Skeletal muscle cell (primary cell): Measurements from ENCODE around the gene MAPT.
"Not testable (repeated sequence)": the region's sequence is repeated elsewhere in the genome, so short reads cannot be mapped to it uniquely, and the experiment has no call there.

Experiments
- DNase-seq: peaks from one replicate; pipeline ENCODE4 v3.0.0-alpha.2; 2010; ENCODE audit warnings: low read depth
- H3K4me3 ChIP-seq: 2 replicates; pipeline ENCODE4 v1.5.1; 2011; ENCODE audit warnings: low read depth, mild to moderate bottlenecking, control low read depth, low read length, moderate library complexity

The MAPT gene

DNA sequence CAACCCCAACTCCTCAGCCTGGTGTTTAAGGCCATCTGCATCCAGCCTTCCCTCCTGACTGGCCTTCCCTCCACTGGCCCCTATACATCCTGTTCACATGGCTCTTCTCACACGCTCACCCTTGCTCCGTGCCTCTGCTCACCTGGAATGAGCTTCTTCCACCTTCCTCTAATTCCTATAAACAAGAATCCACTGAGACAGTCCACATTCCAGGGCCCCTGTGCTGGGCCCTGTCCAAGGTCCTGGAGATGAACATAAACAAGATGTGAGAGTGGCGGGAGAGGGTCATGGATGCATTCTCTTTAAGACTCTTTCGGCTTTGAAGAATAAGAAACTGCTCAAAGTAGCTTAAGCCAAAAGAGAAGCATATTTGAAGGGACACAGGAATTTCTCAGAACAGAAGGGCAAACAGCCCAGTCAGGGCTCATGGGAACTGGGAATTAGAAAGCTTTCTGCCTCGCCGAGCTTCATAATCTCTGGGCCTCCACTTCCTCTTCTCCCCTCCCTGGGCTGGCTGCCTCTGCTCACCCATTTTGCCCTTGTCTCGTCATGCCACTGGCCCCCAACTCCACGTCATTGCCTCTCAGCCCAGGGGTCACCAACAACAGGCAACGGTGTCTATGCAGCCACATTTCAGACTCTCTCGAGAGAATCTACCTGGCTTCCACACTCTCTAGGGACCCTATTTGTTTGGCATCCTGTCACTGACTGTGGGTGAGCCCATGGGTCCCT is 36.2 kb upstream of the MAPT start:
- no peak overlapping the region for H3K4me3 ChIP-seq
- no peak for DNase-seq

- DNase-seq, result no peak
- no peak overlapping the region for H3K4me3 ChIP-seq
Measured at GRCh38 chr17:45861165-45861564, 33.2 kb upstream of the MAPT start.

- H3K4me3 ChIP-seq, DNase-seq: not testable (repeated sequence)
Measured at GRCh38 chr17:45862127-45862526, 32.2 kb upstream of the MAPT start.

DNA sequence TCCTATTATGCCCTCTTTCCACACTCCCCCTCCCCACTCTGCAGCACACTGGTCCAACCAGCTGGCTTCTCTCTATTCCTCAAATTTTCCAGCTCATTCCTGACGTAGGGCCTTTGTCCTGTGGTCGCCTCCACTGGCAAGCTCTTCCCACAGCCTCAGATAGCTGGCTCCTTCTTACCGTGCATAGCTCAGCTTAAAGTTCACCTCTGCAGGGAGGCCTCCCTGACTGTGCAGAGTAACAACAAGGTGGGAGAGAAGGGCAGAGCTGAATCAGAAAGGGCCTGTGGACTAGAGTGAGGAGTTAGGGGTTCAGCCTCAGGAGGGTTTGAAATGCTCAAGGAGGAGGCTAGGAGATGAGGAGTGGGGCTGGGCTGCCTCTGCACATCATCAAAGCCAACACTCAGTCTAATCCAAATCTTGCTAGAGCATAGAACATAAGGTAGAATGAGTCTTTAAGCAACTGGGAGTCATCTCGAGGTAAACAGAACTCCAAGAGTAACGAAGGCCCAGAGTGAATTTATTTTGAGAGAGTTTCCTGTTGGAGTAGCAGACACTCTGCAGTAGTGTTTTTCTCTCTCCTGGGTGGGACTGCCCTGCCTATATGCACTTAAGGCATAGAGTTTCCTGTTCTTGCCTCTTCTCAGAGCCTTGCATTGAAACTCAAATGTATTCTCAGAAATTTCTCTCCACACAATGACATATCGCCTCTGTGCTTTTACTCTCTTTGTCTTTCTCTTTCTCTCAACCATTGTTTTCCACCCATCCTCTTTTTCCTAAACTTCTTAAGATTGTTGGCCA is 30.3 kb upstream of the MAPT start:
- no peak overlapping the region for H3K4me3 ChIP-seq
- DNase-seq, result no peak

DNA sequence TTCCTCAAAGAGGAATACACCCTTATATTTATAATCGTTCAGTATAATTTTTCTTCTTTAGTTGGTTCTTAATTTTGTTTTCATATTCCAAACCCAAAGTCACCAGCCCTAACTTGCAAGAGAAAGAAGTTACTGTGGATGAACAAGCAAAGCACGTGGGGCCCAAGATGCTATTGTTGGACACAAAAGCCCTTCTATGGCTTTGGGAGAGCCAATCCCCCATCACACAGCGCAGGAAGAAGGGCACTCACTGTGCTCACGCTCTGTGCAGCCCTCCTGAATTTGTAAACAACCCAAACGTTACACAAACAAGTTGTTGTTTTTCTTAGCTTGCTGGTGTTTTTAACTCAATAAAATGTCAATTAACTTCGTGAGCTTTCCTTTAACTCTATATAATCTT is 27.2 kb upstream of the MAPT start:
- no peak overlapping the region for H3K4me3 ChIP-seq
- DNase-seq, result no peak

GRCh38 chr17:45867702-45868101 is 26.7 kb upstream of the MAPT start:
- H3K4me3 ChIP-seq, result no peak overlapping the region
- DNase-seq, result no peak

DNA sequence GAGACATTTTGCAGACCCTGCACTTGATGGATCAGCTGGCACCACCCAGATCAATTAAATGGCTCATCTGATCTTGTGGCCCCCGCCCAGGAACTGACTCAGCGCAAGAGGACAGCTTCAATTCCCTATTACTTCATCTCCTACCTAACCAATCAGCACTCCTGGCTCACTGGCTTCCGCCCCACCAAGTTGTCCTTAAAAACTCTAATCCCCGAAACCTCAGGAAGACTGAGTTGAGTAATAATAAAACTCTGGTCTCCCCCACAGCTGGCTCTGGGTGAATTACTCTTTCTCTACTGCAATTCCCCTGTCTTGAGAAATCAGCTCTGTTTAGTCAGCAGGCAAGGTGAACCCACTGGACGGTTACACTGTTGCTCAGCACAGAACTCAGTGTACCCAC is 26.1 kb upstream of the MAPT start:
- no peak overlapping the region for H3K4me3 ChIP-seq
- DNase-seq, result no peak

GRCh38 chr17:45869676-45870341 is 24.5 kb upstream of the MAPT start:
- no peak overlapping the region for H3K4me3 ChIP-seq
- DNase-seq, result no peak

DNA sequence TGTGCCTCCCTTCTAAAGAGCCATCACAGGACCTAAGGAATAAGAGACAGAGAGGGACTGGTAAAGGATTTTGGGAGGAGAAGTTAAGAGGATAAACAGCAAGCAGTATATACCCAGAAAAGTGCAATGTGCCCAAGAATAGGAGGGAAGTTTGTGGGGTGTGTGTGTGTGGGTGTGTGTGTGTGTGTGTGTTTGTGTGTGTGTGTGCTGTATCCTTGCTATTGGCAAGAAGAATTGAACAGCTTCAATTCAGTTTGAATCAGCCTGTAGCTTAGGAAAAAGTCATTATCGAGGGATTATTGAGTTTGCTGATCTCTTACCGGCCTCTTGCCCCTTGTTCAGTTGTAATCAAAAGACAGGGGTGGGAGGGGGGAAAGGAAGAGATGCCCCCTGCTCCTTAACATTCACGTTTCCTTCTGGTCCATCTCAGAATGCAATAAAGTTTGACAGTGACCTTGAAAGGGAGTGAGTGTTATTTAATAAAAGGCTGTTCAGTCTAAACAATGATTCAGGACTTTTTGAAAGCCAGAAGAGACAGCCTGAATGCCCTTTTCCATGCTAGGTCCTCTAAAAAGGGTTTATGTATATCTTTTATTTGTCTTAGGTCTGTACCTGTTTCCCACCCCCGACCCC is 23.9 kb upstream of the MAPT start:
- H3K4me3 ChIP-seq, result no peak overlapping the region
- DNase-seq, result no peak

DNA sequence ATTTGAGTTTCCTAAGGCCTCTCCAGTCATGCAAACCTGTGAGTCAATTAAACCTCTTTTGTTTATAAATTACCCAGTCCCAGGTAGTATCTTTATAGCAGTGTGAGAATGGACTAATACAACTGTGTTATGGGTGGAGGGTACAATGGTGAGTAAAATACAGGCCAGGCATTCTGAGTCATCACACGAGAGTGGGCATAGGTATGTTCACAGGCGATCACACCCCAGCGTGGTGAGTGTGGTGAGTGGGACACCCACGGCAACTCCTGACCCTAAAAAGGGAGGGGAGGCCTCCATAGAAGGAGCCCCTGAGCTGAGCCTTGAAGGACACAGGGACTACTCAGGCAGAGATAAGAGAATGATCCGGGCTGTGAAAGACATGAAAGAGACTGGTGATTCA is 22.6 kb upstream of the MAPT start:
- no peak for DNase-seq
- H3K4me3 ChIP-seq, result no peak overlapping the region

DNA sequence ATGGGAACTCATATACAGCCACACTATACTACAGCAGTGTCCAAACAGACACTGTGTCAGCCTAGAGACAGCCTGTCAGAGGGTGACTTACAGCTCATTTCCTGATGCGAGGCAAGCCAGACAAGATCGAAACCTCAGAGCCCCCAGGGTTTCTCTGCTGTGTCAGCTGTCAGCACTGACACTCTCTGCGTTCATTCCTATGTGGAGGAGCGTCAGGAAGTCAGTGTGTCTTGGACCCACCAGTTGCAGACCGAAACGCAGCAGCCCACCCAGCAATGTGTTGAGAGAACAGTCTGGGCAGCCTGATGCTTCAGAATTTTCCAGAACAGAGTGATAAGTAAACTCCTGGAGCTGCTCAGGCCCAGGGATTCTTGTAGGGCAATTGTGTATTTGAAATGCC is 20.6 kb upstream of the MAPT start:
- no peak for DNase-seq
- no peak overlapping the region for H3K4me3 ChIP-seq

- H3K4me3 ChIP-seq, result no peak overlapping the region
- DNase-seq, result no peak
Measured at GRCh38 chr17:45874151-45874550, 20.2 kb upstream of the MAPT start.

- no peak for DNase-seq
- H3K4me3 ChIP-seq, result no peak overlapping the region
Measured at GRCh38 chr17:45876539-45876938, 17.8 kb upstream of the MAPT start.

GRCh38 chr17:45877467-45877866 is 16.9 kb upstream of the MAPT start:
- DNase-seq, result no peak
- H3K4me3 ChIP-seq, result no peak overlapping the region

- no peak for DNase-seq
- H3K4me3 ChIP-seq, result no peak overlapping the region
Measured at GRCh38 chr17:45883063-45883462, 11.3 kb upstream of the MAPT start.

DNA sequence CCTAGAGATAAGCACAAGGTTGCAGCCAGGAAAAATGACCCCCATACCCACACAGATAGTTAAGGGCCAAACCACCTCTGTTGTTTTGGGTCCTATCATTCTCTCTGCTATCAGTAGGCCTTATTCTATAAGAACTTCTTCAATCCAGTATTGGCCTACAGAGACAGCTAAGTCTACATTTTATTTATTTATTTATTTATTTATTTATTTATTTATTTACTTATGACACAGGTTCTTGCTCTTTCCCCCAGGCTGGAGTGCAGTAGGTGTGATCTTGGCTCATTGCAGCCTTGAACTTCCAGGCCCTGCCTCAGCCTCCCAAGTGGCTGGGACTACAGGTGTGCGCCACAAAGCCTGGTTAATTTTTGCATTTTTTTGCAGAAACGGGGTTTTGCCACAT is 7.5 kb upstream of the MAPT start:
- DNase-seq, result no peak

GRCh38 chr17:45888392-45888791 is 6.0 kb upstream of the MAPT start:
- H3K4me3 ChIP-seq, result no peak overlapping the region
- DNase-seq, result no peak

More for the DNA sequence above, 7.5 kb upstream of the MAPT start:
- no peak overlapping the region for H3K4me3 ChIP-seq

DNA sequence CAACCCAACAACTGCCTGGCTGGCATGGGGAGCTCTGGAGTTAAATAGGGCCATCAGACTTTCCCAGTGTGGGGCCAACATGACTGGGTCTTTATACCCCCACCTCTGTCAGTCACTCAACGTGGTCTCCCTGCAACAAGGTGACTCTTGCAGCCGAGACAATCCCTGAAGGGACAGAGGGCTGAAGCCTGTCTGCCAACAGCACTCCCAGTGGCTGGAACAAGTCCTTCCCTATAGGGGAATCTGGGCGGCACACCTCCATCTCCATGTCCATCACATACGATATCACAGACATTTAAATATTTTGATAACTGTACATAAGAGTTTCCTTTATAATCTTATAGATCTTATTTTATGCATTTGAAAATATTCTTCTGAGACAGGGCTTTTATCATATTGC is 4.8 kb upstream of the MAPT start:
- DNase-seq, result no peak
- H3K4me3 ChIP-seq, result no peak overlapping the region

DNA sequence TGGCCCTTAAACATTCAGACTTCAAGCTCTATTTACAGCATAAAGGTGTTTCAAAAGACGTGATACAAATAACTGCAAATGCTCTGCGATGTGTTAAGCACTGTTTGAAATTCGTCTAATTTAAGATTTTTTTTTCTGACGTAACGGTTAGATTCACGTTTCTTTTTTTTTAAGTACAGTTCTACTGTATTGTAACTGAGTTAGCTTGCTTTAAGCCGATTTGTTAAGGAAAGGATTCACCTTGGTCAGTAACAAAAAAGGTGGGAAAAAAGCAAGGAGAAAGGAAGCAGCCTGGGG is 681 bp upstream of the MAPT start:
- DNase-seq, result no peak
- peak overlapping the region; percentile 74 for H3K4me3 ChIP-seq

GRCh38 chr17:45895304-45895968 is 1.1 kb downstream of the MAPT start:
- peak overlapping the region; percentile 74 for H3K4me3 ChIP-seq
- DNase-seq, result no peak
